Gastrocnemius medialis (tissue), 4 donors: ENCODE results near the gene DMAP1. TPM values are rescaled to one million over a fixed set of nuclear protein-coding genes. Genes with fewer than 3 reads are reported as not detected.

Source experiments
- ATAC-seq, 2 donors: fragments of 150-250 bp; one replicate each; pipeline ENCODE4 v1.9.1; 2016
- DNase-seq, 2 donors: peaks; one replicate each; pipeline ENCODE4 v3.0.0-alpha.2; 2019
- H3K27ac ChIP-seq, 4 donors: fragments of 200-600 bp; sonication (generic); 1 replicate in 1 of 4; 2 replicates in 3 of 4; pipeline ENCODE4 v1.5.1; 2016 to 2018; ENCODE audit warnings: mild to moderate bottlenecking in 2 of 4, moderate library complexity in 1 of 4
- H3K27me3 ChIP-seq, 3 donors: fragments of 200-600 bp; sonication (generic) in 2 of 3; 1 replicate in 1 of 3; 2 replicates in 2 of 3; pipeline versions ENCODE4 v1.5.1 to v1.6.0; 2016 to 2019; ENCODE audit warnings: mild to moderate bottlenecking in 1 of 3, moderate library complexity in 1 of 3
- H3K36me3 ChIP-seq, 2 donors: fragments of 200-600 bp; sonication (generic) in 1 of 2; one replicate each; pipeline ENCODE4 v1.5.1; 2017 to 2018
- H3K4me1 ChIP-seq, 2 donors: fragments of 200-600 bp; sonication (generic) in 1 of 2; one replicate each; pipeline ENCODE4 v1.5.1; 2016 to 2017; ENCODE audit warnings: mild to moderate bottlenecking in 2 of 2
- H3K4me3 ChIP-seq, 4 donors: fragments of 200-600 bp; sonication (generic) in 3 of 4; 1 replicate in 1 of 4; 2 replicates in 3 of 4; pipeline ENCODE4 v1.5.1; 2016 to 2019; ENCODE audit warnings: mild to moderate bottlenecking in 2 of 4
- H3K9me3 ChIP-seq, 3 donors: fragments of 200-600 bp; sonication (generic) in 2 of 3; 1 replicate in 1 of 3; 2 replicates in 2 of 3; pipeline ENCODE4 v1.5.1; 2016 to 2019
- POLR2A ChIP-seq, 2 donors: fragments of 450-650 bp; IDR thresholded peaks; one replicate each; pipeline ENCODE4 v1.6.1; 2017; ENCODE audit warnings: antibody characterized with exemption in 2 of 2, mild to moderate bottlenecking in 2 of 2, moderate library complexity in 2 of 2
- in situ Hi-C, 4 donors: fragments of 200-750 bp; cut with MboI; loops; one replicate each; pipeline versions ENCODE4 v1.15.0 to v1.8.0; 2017; ENCODE audit warnings: low sequenced_read_pairs in 4 of 4
- intact Hi-C: fragments of 100-400 bp; cut with DNase I; formaldehyde crosslinking; loops from one replicate; pipeline ENCODE4 v1.15.1; 2023; ENCODE audit warnings: low total_unique reads
- total RNA-seq, 4 donors: library from RNA; depleted of rRNA; stranded (reverse); fragments of >200 nt; gene quantifications; one replicate each; pipeline versions ENCODE4 v1.1.0 to v1.2.3, GENCODE V29; 2016
- TF ChIP-seq, protein P1 (sequence below), 5 experiments: fragments of 450-650 bp in 3 of 5; fragments of 200-600 bp in 2 of 5; sonication (generic) in 2 of 5; IDR thresholded peaks in 4 of 5; conservative IDR thresholded peaks in 1 of 5; 1 replicate in 4 of 5; 2 replicates in 1 of 5; pipeline ENCODE4 v1.5.1; 2016 to 2019; ENCODE audit warnings: antibody characterized with exemption in 5 of 5, mild to moderate bottlenecking in 3 of 5, moderate library complexity in 3 of 5

DMAP1 gene
- total RNA-seq, 4 donors from 2014 or later, result 24.9 to 42.2 (median 34.9) TPM

DNA sequence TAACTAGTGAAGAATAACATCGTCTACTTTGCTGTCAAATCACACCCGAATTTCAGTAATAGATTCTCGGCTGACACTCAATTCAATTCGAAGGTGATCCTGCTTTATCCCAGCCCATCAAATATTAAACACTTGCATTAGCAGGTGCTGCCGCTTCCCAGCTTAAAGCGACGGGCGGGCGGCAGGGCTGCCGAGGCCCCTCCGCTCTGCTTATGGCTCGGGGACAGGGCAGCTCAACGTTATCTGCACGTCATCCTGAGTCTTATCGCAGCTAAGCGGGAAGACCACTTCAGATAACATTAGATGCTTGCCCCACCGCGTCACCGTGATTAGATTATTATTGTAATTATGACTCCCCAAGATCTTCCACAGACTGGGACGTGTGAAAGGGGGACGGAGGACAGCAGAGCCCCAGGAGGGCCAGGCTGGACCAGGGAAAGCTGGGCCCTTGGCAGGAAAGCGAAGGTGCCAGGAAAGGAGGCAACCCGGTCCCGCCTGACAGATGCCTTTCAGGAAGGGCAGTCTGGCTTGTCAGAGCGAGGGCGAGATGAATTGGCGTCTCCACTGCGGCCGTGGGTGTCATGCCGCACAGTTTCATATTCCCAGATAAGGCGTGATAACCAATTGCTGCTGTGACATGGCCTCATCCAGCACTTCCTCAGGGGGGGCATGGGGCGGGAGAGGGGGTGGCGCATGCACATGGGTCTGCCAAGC, 37.0 kb downstream of the DMAP1 start:
- Histone ChIP-seq H3K27me3 (no peaks in the 10 kb centered on the region), H3K36me3 (no peaks in the 10 kb centered on the region), H3K27ac (no peak overlapping the region), H3K9me3 (no peaks in the 10 kb centered on the region), H3K4me3 (no peak overlapping the region), H3K4me1 (no peaks in the 10 kb centered on the region)
- TF ChIP-seq, protein P1, sequence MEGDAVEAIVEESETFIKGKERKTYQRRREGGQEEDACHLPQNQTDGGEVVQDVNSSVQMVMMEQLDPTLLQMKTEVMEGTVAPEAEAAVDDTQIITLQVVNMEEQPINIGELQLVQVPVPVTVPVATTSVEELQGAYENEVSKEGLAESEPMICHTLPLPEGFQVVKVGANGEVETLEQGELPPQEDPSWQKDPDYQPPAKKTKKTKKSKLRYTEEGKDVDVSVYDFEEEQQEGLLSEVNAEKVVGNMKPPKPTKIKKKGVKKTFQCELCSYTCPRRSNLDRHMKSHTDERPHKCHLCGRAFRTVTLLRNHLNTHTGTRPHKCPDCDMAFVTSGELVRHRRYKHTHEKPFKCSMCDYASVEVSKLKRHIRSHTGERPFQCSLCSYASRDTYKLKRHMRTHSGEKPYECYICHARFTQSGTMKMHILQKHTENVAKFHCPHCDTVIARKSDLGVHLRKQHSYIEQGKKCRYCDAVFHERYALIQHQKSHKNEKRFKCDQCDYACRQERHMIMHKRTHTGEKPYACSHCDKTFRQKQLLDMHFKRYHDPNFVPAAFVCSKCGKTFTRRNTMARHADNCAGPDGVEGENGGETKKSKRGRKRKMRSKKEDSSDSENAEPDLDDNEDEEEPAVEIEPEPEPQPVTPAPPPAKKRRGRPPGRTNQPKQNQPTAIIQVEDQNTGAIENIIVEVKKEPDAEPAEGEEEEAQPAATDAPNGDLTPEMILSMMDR (IDR thresholded peaks at IDR 0.05 in 4 of 5, conservative IDR thresholded peaks at IDR 0.05 in 1 of 5), result no peak
- TF ChIP-seq POLR2A (IDR thresholded peaks at IDR 0.05), result no peak
- intact Hi-C loops, result no loop called here
- no peak for ATAC-seq
- in situ Hi-C loops, result no loop called here
- DNase-seq, result no peak

DNA sequence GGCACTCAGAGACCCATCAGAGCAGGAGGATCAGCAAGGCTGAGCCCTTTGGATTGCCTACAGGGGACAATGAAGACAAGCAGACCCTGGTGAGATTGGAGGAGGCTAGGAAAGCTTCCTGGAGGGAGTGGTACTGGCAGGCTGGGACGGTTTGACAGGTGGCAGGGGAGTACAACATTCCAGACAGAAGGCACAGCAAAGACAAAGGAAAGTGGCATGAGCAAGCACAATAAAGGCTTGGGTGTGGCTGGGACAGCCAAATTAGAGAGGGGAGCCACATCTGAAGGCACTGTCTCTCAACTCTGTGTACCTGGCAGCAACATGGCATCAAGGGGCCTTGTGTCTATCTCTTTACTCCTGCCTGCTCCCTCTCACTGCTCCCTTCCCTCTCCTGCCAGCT, 38.2 kb downstream of the DMAP1 start:
- Histone ChIP-seq H3K4me1 (no peaks in the 10 kb centered on the region), H3K9me3 (no peaks in the 10 kb centered on the region), H3K27ac (no peak overlapping the region), H3K36me3 (peaks cover 0 to 5% of the 10 kb centered on the region in 2 donors), H3K4me3 (no peak overlapping the region), H3K27me3 (no peaks in the 10 kb centered on the region)
- in situ Hi-C loops, result no loop called here
- TF ChIP-seq POLR2A (IDR thresholded peaks at IDR 0.05), result no peak
- intact Hi-C loops, result no loop called here
- ATAC-seq, result no peak
- DNase-seq, result no peak

- Histone ChIP-seq H3K27me3 (no peaks in the 10 kb centered on the region), H3K27ac (no peak overlapping the region), H3K4me3 (no peak overlapping the region), H3K36me3 (peaks cover 0 to 10% of the 10 kb centered on the region in 2 donors), H3K4me1 (no peaks in the 10 kb centered on the region), H3K9me3 (no peaks in the 10 kb centered on the region)
- in situ Hi-C loops, result no loop called here
- intact Hi-C loops, result no loop called here
- no peak for DNase-seq
- ATAC-seq, result no peak
- no peak for TF ChIP-seq POLR2A (IDR thresholded peaks at IDR 0.05)
- TF ChIP-seq, protein P1 (IDR thresholded peaks at IDR 0.05 in 4 of 5, conservative IDR thresholded peaks at IDR 0.05 in 1 of 5), result no peak
These were observed 38.9 kb downstream of the DMAP1 start for GRCh38 chr1:44251989-44252671.

DNA sequence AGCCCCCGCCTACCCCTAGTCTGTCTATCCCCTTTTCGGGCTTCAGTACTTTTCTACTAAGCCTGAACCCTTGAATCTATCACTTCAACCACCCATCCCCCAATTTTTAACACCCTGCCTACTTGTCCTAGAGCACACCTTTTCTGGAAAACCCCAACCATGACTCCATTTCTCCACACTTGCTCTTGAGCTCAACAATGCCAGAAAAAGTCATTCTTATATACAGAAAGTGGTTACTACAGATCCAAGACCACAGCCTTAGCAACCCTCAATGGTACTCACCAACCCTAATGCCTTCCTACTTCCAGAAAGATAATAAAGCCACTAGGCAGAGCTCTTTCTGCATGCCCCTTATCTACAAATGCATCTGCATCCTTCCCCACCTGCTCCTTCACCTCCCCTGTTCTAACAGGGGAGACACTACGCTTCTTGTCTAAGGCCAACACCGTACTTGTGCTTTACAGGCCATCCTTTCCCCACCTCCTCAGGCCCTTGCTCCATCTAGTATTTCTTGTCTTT, 41.2 kb downstream of the DMAP1 start:
- no peak overlapping the region for H3K27ac ChIP-seq
- H3K4me3 ChIP-seq, result no peak overlapping the region
- ATAC-seq (no peak), DNase-seq (no peak)
- TF ChIP-seq, protein P1 (IDR thresholded peaks at IDR 0.05 in 4 of 5, conservative IDR thresholded peaks at IDR 0.05 in 1 of 5), result no peak
- no peak for TF ChIP-seq POLR2A (IDR thresholded peaks at IDR 0.05)
- no peaks in the 10 kb centered on the region for H3K9me3 ChIP-seq
- H3K36me3 ChIP-seq, result peaks cover 0 to 10% of the 10 kb centered on the region in 2 donors
- in situ Hi-C loops (no loop called here), intact Hi-C loops (no loop called here)
- H3K27me3 ChIP-seq, result no peaks in the 10 kb centered on the region
- H3K4me1 ChIP-seq, result no peaks in the 10 kb centered on the region

DNA sequence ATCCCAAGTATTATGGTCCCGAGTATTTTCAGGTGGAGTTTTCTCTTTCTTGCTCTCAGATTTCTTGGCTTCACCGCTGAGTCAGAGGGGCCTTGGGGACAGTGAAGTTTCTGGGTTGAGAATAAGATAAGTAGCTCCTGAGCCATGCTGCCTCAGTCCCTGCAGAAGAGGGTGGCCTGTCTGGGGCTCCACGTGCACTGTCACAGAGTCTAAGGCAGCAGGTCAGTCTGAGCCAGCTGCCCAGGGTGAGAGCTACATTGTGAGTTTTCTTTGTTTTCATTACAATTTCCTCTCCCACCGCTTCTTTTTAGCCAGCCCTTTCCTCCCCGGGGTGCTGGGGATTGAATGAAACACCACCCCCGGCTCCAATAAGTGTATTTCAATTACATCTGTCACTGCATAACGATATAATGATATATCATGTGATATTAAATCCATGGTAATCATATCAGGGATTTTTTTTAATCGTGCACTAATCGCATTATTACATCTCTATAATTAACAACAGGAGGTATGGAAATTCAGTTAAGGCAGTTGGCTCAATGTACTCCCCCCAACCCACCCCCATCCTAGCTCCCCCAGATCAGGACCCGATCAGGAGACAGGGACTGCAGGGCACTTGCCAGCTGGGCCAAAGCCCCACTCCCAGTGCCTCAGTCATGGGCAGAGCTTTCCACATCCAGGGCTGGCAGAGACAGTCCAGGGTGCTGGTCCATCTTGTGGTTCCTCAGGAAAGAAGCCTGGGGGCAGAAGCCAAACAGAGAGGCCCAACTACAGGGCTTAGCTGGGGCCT, 43.7 kb downstream of the DMAP1 start:
- H3K4me3 ChIP-seq, result no peak overlapping the region
- TF ChIP-seq POLR2A (IDR thresholded peaks at IDR 0.05), result no peak
- TF ChIP-seq, protein P1 (IDR thresholded peaks at IDR 0.05 in 4 of 5, conservative IDR thresholded peaks at IDR 0.05 in 1 of 5), result no peak
- no peak for DNase-seq
- H3K27ac ChIP-seq, result no peak overlapping the region
- peaks cover 0 to 10% of the 10 kb centered on the region in 2 donors for H3K36me3 ChIP-seq
- H3K4me1 ChIP-seq, result no peaks in the 10 kb centered on the region
- ATAC-seq, result no peak
- in situ Hi-C loops, result no loop called here
- no peaks in the 10 kb centered on the region for H3K27me3 ChIP-seq
- intact Hi-C loops, result no loop called here
- H3K9me3 ChIP-seq, result no peaks in the 10 kb centered on the region
